GM06990 (cell line): ENCODE measurements around the gene SYT7.

ENCODE experiments used
- DNase-seq: peaks from one replicate; pipeline ENCODE4 v3.0.0-alpha.2; 2011; ENCODE audit not compliant: insufficient read length; ENCODE audit errors: extremely low read depth
- H3K27me3 ChIP-seq: replicated peaks from 2 replicates; pipeline ENCODE4 v1.6.0; 2011; ENCODE audit warnings: low read length; ENCODE audit not compliant: control insufficient read depth, insufficient read depth
- H3K36me3 ChIP-seq: 2 replicates; pipeline ENCODE4 v1.5.1; 2011; ENCODE audit warnings: low read length; ENCODE audit not compliant: control insufficient read depth, insufficient read depth
- H3K4me3 ChIP-seq: replicated peaks from 2 replicates; pipeline ENCODE4 v1.5.1; 2011; ENCODE audit warnings: low read depth, mild to moderate bottlenecking, control low read depth, low read length
- TF ChIP-seq, protein P1 (sequence below): IDR thresholded peaks from 2 replicates; pipeline ENCODE4 v1.5.1; 2011; ENCODE audit warnings: low read length, control low read depth, mild to moderate bottlenecking, inconsistent platforms; ENCODE audit not compliant: insufficient read depth, poor library complexity, severe bottlenecking

Gene SYT7

DNA sequence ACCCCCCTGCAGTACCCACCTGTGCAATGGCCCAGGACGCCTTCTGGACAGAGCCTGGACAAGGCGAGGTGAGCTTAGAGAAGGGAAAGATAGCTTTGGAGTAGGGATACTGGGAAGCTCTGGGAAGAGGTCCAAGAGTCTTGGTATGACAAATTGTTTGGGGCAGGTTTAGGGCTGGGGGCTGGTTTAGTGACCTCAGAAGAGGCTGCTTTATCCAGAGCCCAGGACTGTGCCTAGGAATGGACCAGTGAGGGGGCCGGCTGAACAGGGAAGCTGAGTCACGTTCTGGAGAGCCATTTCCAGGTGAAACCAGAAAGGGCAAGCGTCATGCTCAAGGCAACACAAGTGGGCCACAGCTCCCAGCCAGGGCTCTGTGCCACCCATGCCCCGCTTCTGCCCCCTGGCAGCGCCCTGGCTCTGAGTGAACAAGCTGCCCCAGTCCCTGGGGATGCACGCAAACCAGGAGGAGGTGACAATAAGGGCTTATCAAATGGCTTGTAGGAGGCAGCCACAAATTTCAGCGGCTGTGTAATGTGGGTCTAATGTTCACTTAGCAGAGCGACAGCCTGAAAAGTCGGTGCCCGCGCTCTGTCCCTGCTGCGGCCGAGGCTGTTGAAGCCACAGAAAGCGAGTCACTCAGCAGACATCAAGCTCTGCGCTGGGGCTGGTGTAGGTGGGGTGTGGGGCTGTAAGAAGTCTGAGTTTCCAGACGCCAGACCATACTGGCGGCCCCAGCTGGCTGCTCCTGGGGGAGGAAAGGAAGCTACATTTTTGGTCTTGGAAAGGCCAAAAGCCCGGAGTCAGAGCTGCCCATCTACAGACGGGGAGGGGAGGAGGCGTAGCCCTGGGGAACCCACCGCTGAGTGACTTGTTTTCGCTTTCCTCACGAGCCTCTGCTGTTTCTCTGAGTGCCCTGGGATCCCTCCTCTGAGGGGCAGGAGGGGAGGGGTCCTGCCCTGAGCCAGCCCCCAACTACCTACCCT lies 18.3 kb upstream of the SYT7 start:
- Histone ChIP-seq H3K36me3 (no peaks in the 10 kb centered on the region), H3K4me3 (no peak overlapping the region), H3K27me3 (peaks cover 3% of the 10 kb centered on the region)
- TF ChIP-seq, protein P1, sequence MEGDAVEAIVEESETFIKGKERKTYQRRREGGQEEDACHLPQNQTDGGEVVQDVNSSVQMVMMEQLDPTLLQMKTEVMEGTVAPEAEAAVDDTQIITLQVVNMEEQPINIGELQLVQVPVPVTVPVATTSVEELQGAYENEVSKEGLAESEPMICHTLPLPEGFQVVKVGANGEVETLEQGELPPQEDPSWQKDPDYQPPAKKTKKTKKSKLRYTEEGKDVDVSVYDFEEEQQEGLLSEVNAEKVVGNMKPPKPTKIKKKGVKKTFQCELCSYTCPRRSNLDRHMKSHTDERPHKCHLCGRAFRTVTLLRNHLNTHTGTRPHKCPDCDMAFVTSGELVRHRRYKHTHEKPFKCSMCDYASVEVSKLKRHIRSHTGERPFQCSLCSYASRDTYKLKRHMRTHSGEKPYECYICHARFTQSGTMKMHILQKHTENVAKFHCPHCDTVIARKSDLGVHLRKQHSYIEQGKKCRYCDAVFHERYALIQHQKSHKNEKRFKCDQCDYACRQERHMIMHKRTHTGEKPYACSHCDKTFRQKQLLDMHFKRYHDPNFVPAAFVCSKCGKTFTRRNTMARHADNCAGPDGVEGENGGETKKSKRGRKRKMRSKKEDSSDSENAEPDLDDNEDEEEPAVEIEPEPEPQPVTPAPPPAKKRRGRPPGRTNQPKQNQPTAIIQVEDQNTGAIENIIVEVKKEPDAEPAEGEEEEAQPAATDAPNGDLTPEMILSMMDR: no peak
- DNase-seq: no peak

DNA sequence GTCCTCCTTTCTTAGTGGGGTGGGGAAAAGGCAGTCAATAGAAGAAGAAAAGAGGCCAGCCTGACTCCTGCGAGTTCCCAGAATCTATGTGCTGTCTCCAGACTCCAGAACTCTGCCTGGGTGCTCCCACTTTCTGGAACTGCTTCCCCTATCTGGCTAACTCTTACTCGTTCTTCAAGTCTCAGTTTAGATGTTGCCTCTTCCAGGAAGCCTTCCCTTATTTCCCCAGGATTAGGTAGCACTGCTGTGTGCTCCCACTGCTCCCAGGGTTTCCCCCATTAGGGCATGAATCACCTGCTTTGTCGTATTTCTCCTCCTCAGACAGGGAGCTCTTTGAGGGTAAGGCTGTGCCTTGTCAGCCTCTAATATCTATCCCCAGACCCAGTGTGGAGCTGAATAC lies 17.5 kb upstream of the SYT7 start:
- no peaks in the 10 kb centered on the region for H3K36me3 ChIP-seq
- H3K27me3 ChIP-seq: peaks cover 3% of the 10 kb centered on the region
- H3K4me3 ChIP-seq: no peak overlapping the region
- no peak for DNase-seq
- TF ChIP-seq, protein P1: no peak

GRCh38 chr11:61596990-61597389 lies 16.1 kb upstream of the SYT7 start:
- TF ChIP-seq, protein P1: no peak
- no peaks in the 10 kb centered on the region for H3K36me3 ChIP-seq
- peaks cover 3% of the 10 kb centered on the region for H3K27me3 ChIP-seq
- no peak for DNase-seq
- H3K4me3 ChIP-seq: no peak overlapping the region

DNA sequence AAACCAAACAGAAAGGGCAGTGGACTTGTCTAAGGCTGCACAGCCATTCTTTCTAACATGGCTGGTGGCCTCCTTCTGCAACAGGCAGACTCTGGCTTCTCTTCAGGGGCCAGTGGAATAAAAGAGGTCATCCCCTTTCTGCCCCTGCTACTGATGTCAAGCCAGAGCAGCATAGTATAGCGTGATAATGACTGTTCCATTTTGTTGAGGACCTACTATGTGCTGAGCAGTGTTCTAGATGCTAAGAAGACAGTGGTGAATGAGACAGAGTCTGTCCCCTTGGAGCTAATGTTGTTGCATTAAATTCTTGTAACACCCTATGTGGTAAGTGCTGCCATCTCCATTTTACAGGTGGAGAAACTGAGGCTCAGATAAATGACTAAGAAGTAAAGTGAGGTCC lies 15.7 kb upstream of the SYT7 start:
- no peak for DNase-seq
- H3K27me3 ChIP-seq: peaks cover 3% of the 10 kb centered on the region
- H3K36me3 ChIP-seq: no peaks in the 10 kb centered on the region
- no peak overlapping the region for H3K4me3 ChIP-seq
- TF ChIP-seq, protein P1: no peak

- Histone ChIP-seq H3K36me3 (no peaks in the 10 kb centered on the region), H3K4me3 (no peak overlapping the region), H3K27me3 (peaks cover 3% of the 10 kb centered on the region)
- DNase-seq: no peak
- TF ChIP-seq, protein P1: no peak
Observed at GRCh38 chr11:61594907-61595257, 14.0 kb upstream of the SYT7 start.

GRCh38 chr11:61593151-61593550 lies 12.3 kb upstream of the SYT7 start:
- Histone ChIP-seq H3K36me3 (no peaks in the 10 kb centered on the region), H3K27me3 (peaks cover 3% of the 10 kb centered on the region), H3K4me3 (no peak overlapping the region)
- TF ChIP-seq, protein P1: no peak
- DNase-seq: no peak
